ENCODE measurements around the gene ITGAX.

GRCh38 chr16:31377210-31377903 is 22.4 kb downstream of the ITGAX start:
- no peak for TF ChIP-seq CTCF (conservative IDR thresholded peaks at IDR 0.05; ENCODE audit: low read length)
- TF ChIP-seq EZH2phosphoT487 (IDR thresholded peaks at IDR 0.05; ENCODE audit: borderline replicate concordance, low read depth, low read length), result no peak
